ENCODE results near the gene ZDHHC8.

The ZDHHC8 gene

DNA sequence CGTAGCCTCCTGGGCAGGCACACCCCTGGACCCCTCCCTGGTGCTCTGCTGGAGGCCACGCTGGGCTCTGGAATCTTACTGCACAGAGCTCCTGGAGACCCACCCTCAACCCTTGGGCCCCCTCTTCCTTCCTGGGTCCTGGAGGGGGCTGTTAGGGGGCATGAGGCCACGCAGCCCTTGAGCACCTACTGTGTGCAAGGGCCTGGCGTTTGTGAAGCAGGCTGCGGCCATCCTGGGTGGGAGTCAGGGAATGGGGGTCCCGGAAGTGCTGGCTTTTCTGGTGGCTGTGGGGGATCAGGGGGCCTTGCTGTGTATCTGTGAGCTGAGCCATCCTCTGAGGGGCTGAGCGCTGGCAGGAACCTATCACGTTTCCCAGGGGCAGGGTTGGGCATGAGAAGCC is 60.2 kb downstream of the ZDHHC8 start:
- no peak for DNase-seq (ENCODE audit: low read depth in 1 of 2, low spot score in 1 of 2)
- H3K27ac ChIP-seq (replicated peaks), result no peak overlapping the region
- H3K27me3 ChIP-seq (ENCODE audit: insufficient read depth, poor library complexity, severe bottlenecking), result no peaks in the 10 kb centered on the region
- TF ChIP-seq SPI1 (IDR thresholded peaks at IDR 0.05; ENCODE audit: borderline replicate concordance, low read depth), result no peak
- TF ChIP-seq, protein P1, sequence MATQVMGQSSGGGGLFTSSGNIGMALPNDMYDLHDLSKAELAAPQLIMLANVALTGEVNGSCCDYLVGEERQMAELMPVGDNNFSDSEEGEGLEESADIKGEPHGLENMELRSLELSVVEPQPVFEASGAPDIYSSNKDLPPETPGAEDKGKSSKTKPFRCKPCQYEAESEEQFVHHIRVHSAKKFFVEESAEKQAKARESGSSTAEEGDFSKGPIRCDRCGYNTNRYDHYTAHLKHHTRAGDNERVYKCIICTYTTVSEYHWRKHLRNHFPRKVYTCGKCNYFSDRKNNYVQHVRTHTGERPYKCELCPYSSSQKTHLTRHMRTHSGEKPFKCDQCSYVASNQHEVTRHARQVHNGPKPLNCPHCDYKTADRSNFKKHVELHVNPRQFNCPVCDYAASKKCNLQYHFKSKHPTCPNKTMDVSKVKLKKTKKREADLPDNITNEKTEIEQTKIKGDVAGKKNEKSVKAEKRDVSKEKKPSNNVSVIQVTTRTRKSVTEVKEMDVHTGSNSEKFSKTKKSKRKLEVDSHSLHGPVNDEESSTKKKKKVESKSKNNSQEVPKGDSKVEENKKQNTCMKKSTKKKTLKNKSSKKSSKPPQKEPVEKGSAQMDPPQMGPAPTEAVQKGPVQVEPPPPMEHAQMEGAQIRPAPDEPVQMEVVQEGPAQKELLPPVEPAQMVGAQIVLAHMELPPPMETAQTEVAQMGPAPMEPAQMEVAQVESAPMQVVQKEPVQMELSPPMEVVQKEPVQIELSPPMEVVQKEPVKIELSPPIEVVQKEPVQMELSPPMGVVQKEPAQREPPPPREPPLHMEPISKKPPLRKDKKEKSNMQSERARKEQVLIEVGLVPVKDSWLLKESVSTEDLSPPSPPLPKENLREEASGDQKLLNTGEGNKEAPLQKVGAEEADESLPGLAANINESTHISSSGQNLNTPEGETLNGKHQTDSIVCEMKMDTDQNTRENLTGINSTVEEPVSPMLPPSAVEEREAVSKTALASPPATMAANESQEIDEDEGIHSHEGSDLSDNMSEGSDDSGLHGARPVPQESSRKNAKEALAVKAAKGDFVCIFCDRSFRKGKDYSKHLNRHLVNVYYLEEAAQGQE (IDR thresholded peaks at IDR 0.05; ENCODE audit: insufficient replicate concordance, low read depth), result no peak
- TF ChIP-seq, protein P2, sequence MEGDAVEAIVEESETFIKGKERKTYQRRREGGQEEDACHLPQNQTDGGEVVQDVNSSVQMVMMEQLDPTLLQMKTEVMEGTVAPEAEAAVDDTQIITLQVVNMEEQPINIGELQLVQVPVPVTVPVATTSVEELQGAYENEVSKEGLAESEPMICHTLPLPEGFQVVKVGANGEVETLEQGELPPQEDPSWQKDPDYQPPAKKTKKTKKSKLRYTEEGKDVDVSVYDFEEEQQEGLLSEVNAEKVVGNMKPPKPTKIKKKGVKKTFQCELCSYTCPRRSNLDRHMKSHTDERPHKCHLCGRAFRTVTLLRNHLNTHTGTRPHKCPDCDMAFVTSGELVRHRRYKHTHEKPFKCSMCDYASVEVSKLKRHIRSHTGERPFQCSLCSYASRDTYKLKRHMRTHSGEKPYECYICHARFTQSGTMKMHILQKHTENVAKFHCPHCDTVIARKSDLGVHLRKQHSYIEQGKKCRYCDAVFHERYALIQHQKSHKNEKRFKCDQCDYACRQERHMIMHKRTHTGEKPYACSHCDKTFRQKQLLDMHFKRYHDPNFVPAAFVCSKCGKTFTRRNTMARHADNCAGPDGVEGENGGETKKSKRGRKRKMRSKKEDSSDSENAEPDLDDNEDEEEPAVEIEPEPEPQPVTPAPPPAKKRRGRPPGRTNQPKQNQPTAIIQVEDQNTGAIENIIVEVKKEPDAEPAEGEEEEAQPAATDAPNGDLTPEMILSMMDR (IDR thresholded peaks at IDR 0.05; ENCODE audit: insufficient read depth, low read length), result no peak
- no peak for TF ChIP-seq GABPA (IDR thresholded peaks at IDR 0.05; ENCODE audit: low read depth)
- TF ChIP-seq POLR2AphosphoS5 (IDR thresholded peaks at IDR 0.05; ENCODE audit: low read depth), result no peak
- H3K4me3 ChIP-seq (replicated peaks; ENCODE audit: insufficient read depth, low read length), result no peak overlapping the region

DNA sequence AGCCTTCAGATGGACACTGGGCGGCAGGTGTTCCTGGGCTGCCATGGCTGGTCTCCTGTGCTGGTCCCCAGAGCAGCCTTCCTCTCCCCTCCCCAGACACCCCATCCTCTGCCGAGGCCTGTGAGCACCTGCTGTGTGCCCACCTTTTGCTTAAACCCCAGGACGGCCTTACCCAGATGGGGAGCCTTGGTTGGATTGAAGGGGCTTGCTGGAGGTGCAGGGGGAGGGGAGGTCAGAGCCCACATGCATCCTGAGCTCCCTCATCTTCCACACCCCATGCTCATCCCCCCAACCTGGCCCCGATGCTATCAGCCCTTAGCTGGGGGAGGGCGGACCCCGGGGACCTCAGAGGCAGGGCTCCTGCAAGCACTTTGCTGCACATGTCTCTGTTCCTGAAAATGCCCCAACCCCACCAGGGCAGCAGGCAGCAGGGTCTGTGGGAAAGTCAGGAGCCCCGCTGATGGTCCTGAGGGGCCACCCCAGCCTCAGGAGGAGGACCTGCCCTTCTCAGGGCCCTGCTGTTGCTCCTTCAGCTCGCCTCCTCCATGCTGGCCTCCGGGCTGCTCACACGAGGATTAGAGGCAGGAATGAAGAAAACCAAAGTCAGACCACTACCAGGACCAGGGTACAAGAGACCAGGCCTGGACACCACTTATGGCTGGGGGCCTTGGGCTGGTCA is 60.8 kb downstream of the ZDHHC8 start:
- no peak for DNase-seq (ENCODE audit: low read depth in 1 of 2, low spot score in 1 of 2)
- TF ChIP-seq GABPA (IDR thresholded peaks at IDR 0.05; ENCODE audit: low read depth) (no peak), SPI1 (IDR thresholded peaks at IDR 0.05; ENCODE audit: borderline replicate concordance, low read depth) (no peak), POLR2AphosphoS5 (IDR thresholded peaks at IDR 0.05; ENCODE audit: low read depth) (no peak)
- TF ChIP-seq, protein P1 (IDR thresholded peaks at IDR 0.05; ENCODE audit: insufficient replicate concordance, low read depth), result no peak
- TF ChIP-seq, protein P2 (IDR thresholded peaks at IDR 0.05; ENCODE audit: insufficient read depth, low read length), result no peak
- Histone ChIP-seq H3K4me3 (replicated peaks; ENCODE audit: insufficient read depth, low read length) (no peak overlapping the region), H3K27me3 (ENCODE audit: insufficient read depth, poor library complexity, severe bottlenecking) (no peaks in the 10 kb centered on the region), H3K27ac (replicated peaks) (no peak overlapping the region)

DNA sequence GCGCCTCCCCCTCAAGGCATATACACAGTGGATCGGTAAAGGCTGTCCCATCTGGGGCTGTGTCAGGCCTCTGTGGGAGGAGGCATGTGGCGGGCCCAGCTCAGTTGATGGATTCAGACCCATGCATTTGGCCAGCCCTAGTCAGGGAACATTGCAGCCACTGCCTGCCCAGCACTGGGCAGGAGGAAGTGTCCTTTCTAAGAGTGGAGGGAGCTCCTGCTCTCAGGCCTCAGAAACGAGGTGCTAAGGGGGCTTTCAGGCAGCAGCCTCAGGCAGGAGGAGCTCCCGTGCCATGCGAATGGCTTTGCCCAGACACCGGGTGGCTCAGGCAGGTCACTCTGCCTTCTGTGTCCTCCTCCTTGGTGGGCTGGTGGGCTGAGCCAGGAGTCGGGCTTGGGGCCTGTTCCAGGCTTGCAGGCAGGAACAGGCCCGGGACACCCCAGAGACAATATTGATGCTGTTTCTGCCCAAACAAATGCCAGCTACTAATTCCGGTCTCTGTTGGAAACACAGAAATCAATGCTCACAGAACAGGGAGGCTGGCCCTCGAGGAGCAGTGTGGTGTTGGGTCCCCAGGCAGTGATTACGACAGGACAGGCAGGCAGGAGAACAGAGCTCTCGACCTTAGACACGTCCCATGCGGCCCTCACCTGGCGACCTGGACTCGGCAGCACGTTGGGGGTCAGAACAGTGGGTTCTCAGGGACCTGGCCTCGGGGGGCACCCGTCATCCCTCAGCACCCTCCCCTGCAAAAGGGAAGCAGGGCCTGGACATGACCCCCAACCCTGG is 61.6 kb downstream of the ZDHHC8 start:
- Histone ChIP-seq H3K4me3 (replicated peaks; ENCODE audit: insufficient read depth, low read length) (no peak overlapping the region), H3K27me3 (ENCODE audit: insufficient read depth, poor library complexity, severe bottlenecking) (no peaks in the 10 kb centered on the region), H3K27ac (replicated peaks) (no peak overlapping the region)
- TF ChIP-seq POLR2AphosphoS5 (IDR thresholded peaks at IDR 0.05; ENCODE audit: low read depth), result no peak
- TF ChIP-seq, protein P2 (IDR thresholded peaks at IDR 0.05; ENCODE audit: insufficient read depth, low read length), result no peak
- no peak for DNase-seq (ENCODE audit: low read depth in 1 of 2, low spot score in 1 of 2)

All from HL-60 (cell line).